Activated CD4-positive, alpha-beta T cell treated with anti-CD3 and anti-CD28 coated beads, Interleukin-2, amount 10 ng/mL, durations not matched to agents 7 days and 5 days (primary cell): ENCODE data around the gene EYA2. TPM values are rescaled to one million over a fixed set of nuclear protein-coding genes. Genes with fewer than 3 reads are reported as not detected.
"Not testable (repeated sequence)": the region's sequence is repeated elsewhere in the genome, so short reads cannot be mapped to it uniquely, and the experiment has no call there.

ENCODE experiments used
- CTCF ChIA-PET: fragments of 350-600 bp; sonication (Branson Sonifier 250); formaldehyde crosslinking; loops from one replicate; lab custom pipeline; 2021; ENCODE audit warnings: antibody characterized with exemption; lab: Charles Lee
- POLR2A ChIA-PET: fragments of 350-600 bp; sonication (Branson Sonifier 250); formaldehyde crosslinking; loops from one replicate; lab custom pipeline; 2021; ENCODE audit warnings: antibody characterized with exemption; lab: Charles Lee
- DNase-seq: peaks from one replicate; pipeline ENCODE4 v3.0.0-alpha.2; 2020
- H3K27ac Mint-ChIP-seq: one replicate; pipeline ENCODE4 v1.8.0; 2021; ENCODE audit warnings: mild to moderate bottlenecking, moderate library complexity, mixed read lengths
- H3K27me3 Mint-ChIP-seq: one replicate; pipeline ENCODE4 v1.8.0; 2021; ENCODE audit warnings: mixed read lengths
- H3K36me3 Mint-ChIP-seq: one replicate; pipeline ENCODE4 v1.8.0; 2021; ENCODE audit warnings: low read depth, mixed read lengths
- H3K4me1 Mint-ChIP-seq: one replicate; pipeline ENCODE4 v1.8.0; 2021; ENCODE audit warnings: mixed read lengths
- H3K4me3 Mint-ChIP-seq: one replicate; pipeline ENCODE4 v1.8.0; 2021; ENCODE audit warnings: mild to moderate bottlenecking, moderate library complexity, mixed read lengths
- H3K9me3 Mint-ChIP-seq: one replicate; pipeline ENCODE4 v1.8.0; 2021; ENCODE audit warnings: mixed read lengths
- total RNA-seq, 2 experiments: library from RNA; stranded (reverse); gene quantifications; one replicate each; pipeline ENCODE4 v1.2.3, GENCODE V29; 2021

EYA2 gene
- total RNA-seq, 2 experiments from 2014 or later = not detected

- Mint-ChIP-seq H3K36me3 (no peaks in the 10 kb centered on the region), H3K27ac (no peak overlapping the region), H3K4me3 (no peak overlapping the region), H3K9me3 (peaks cover 7% of the 10 kb centered on the region), H3K4me1 (no peaks in the 10 kb centered on the region), H3K27me3 (peaks cover 7% of the 10 kb centered on the region)
- no peak for DNase-seq
- ChIA-PET POLR2A (no interaction called here), CTCF (no interaction called here)
These were observed 61.2 kb downstream of the EYA2 start for GRCh38 chr20:46955601-46956556.

- CTCF ChIA-PET = no interaction called here
- no peak for DNase-seq
- H3K9me3 Mint-ChIP-seq = peaks cover 7% of the 10 kb centered on the region
- no peaks in the 10 kb centered on the region for H3K4me1 Mint-ChIP-seq
- POLR2A ChIA-PET = no interaction called here
- H3K27ac Mint-ChIP-seq = no peak overlapping the region
- H3K36me3 Mint-ChIP-seq = no peaks in the 10 kb centered on the region
- H3K4me3 Mint-ChIP-seq = no peak overlapping the region
- H3K27me3 Mint-ChIP-seq = peaks cover 6% of the 10 kb centered on the region
These were observed 64.5 kb downstream of the EYA2 start for GRCh38 chr20:46959081-46959692.

GRCh38 chr20:46959821-46960220 is 65.2 kb downstream of the EYA2 start:
- DNase-seq = no peak
- POLR2A ChIA-PET = no interaction called here
- Mint-ChIP-seq H3K9me3 (peaks cover 7% of the 10 kb centered on the region), H3K4me1 (no peaks in the 10 kb centered on the region), H3K36me3 (no peaks in the 10 kb centered on the region), H3K4me3 (no peak overlapping the region), H3K27me3 (peaks cover 6% of the 10 kb centered on the region), H3K27ac (no peak overlapping the region)
- CTCF ChIA-PET = no interaction called here

DNA sequence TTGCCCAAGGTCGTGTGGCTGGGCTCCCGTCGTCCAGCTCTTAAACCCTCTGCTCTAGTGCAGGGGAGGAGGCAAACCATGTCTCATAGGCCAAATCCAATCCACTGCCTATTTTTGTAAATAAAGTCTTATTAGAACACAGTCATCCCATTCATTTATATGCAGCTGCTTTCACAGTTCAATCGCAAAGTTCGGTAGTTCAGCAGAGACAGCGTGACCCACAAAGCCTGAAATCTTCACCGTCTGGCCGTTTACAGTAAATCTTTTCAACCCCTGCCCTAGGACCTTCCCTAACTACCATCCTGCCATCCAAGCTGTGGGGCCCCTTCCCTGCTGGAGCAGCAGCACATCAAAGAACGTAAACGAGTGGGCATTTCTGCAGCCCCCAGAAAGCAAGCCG is 65.9 kb downstream of the EYA2 start:
- no peak for DNase-seq
- Mint-ChIP-seq H3K4me1 (no peaks in the 10 kb centered on the region), H3K36me3 (no peaks in the 10 kb centered on the region), H3K4me3 (no peak overlapping the region), H3K9me3 (peaks cover 7% of the 10 kb centered on the region), H3K27me3 (peaks cover 6% of the 10 kb centered on the region), H3K27ac (no peak overlapping the region)
- ChIA-PET POLR2A (no interaction called here), CTCF (no interaction called here)

- H3K4me3 Mint-ChIP-seq, H3K9me3 Mint-ChIP-seq, H3K4me1 Mint-ChIP-seq, H3K36me3 Mint-ChIP-seq, DNase-seq, H3K27me3 Mint-ChIP-seq, CTCF ChIA-PET, H3K27ac Mint-ChIP-seq, POLR2A ChIA-PET: not testable (repeated sequence)
These were observed 67.3 kb downstream of the EYA2 start for GRCh38 chr20:46961968-46962367.

- H3K9me3 Mint-ChIP-seq = no peaks in the 10 kb centered on the region
- H3K36me3 Mint-ChIP-seq = no peaks in the 10 kb centered on the region
- ChIA-PET CTCF (no interaction called here), POLR2A (no interaction called here)
- no peak overlapping the region for H3K27ac Mint-ChIP-seq
- no peak for DNase-seq
- H3K4me3 Mint-ChIP-seq = no peak overlapping the region
- peaks cover 10% of the 10 kb centered on the region for H3K27me3 Mint-ChIP-seq
- no peaks in the 10 kb centered on the region for H3K4me1 Mint-ChIP-seq
These were observed 68.0 kb downstream of the EYA2 start for GRCh38 chr20:46962452-46963195.

DNA sequence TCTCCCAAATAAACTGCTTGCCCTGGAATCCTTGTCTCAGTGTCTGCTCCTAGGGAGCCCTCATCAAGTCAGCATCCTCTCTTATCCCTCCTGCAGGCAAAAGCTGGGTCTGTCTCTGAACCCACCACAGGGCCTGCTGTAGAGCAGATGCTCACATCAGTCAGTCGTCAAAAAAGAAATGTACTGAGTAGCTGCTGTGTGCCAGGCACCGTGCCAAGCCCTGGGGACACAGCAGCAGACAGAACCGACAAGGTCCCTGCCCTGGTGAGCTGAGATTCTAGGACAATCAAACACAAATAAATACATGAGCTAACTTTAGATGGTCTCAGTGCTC is 68.5 kb downstream of the EYA2 start:
- POLR2A ChIA-PET = no interaction called here
- Mint-ChIP-seq H3K36me3 (no peaks in the 10 kb centered on the region), H3K9me3 (no peaks in the 10 kb centered on the region), H3K27me3 (peaks cover 6% of the 10 kb centered on the region), H3K4me3 (no peak overlapping the region), H3K27ac (no peak overlapping the region), H3K4me1 (no peaks in the 10 kb centered on the region)
- CTCF ChIA-PET = no interaction called here
- DNase-seq = no peak

- Mint-ChIP-seq H3K27ac (no peak overlapping the region), H3K4me3 (no peak overlapping the region), H3K9me3 (no peaks in the 10 kb centered on the region), H3K27me3 (peaks cover 6% of the 10 kb centered on the region), H3K4me1 (no peaks in the 10 kb centered on the region), H3K36me3 (no peaks in the 10 kb centered on the region)
- no peak for DNase-seq
- CTCF ChIA-PET = no interaction called here
- POLR2A ChIA-PET = no interaction called here
These were observed 69.3 kb downstream of the EYA2 start for GRCh38 chr20:46963758-46964617.

- Mint-ChIP-seq H3K36me3 (no peaks in the 10 kb centered on the region), H3K4me3 (no peak overlapping the region), H3K27ac (no peak overlapping the region), H3K27me3 (peaks cover 8% of the 10 kb centered on the region), H3K9me3 (no peaks in the 10 kb centered on the region), H3K4me1 (no peaks in the 10 kb centered on the region)
- DNase-seq = no peak
- POLR2A ChIA-PET = no interaction called here
- CTCF ChIA-PET = no interaction called here
These were observed 70.2 kb downstream of the EYA2 start for GRCh38 chr20:46964618-46965455.

- Mint-ChIP-seq H3K4me1 (no peaks in the 10 kb centered on the region), H3K4me3 (no peak overlapping the region), H3K27ac (no peak overlapping the region), H3K27me3 (peaks cover 11% of the 10 kb centered on the region), H3K36me3 (no peaks in the 10 kb centered on the region), H3K9me3 (no peaks in the 10 kb centered on the region)
- DNase-seq = no peak
- POLR2A ChIA-PET = no interaction called here
- CTCF ChIA-PET = no interaction called here
These were observed 70.8 kb downstream of the EYA2 start for GRCh38 chr20:46965477-46965876.

GRCh38 chr20:46967646-46968045 is 73.0 kb downstream of the EYA2 start:
- POLR2A ChIA-PET = no interaction called here

More at GRCh38 chr20:46967646-46968045, 73.0 kb downstream of the EYA2 start:
- Mint-ChIP-seq H3K27me3 (peaks cover 25% of the 10 kb centered on the region), H3K27ac (no peak overlapping the region), H3K4me1 (peaks cover 8% of the 10 kb centered on the region), H3K9me3 (no peaks in the 10 kb centered on the region), H3K36me3 (no peaks in the 10 kb centered on the region), H3K4me3 (no peak overlapping the region)
- no peak for DNase-seq
- CTCF ChIA-PET = no interaction called here
